AG10803 (cell line): ENCODE measurements around the gene ZDHHC12.
A peak's percentile ranks its signal among the peaks of the same experiment; 100 is the strongest.
"Not testable (repeated sequence)": the region's sequence is repeated elsewhere in the genome, so short reads cannot be mapped to it uniquely, and the experiment has no call there.

ENCODE experiments used
- DNase-seq: peaks from one replicate; pipeline ENCODE4 v3.0.0; 2010; ENCODE audit warnings: low read depth
- H3K4me3 ChIP-seq: 2 replicates; pipeline ENCODE4 v1.5.1; 2011; ENCODE audit warnings: mild to moderate bottlenecking, low read length, control low read depth
- CTCF ChIP-seq: conservative IDR thresholded peaks from 2 replicates; pipeline ENCODE4 v1.5.1; 2011; ENCODE audit warnings: mild to moderate bottlenecking, low read length, control low read depth, inconsistent platforms

Gene ZDHHC12

GRCh38 chr9:128702949-128703615, 20.8 kb downstream of the ZDHHC12 start:
- DNase-seq: no peak
- TF ChIP-seq CTCF: no peak

GRCh38 chr9:128702445-128702948, 21.4 kb downstream of the ZDHHC12 start, which contains the start of gene PKN3:
Gene PKN3, plus strand, starts transcription at chr9:128702503. Its CDS starts 413 bp downstream, at chr9:128702916.
- peak; percentile 69 for DNase-seq
- TF ChIP-seq CTCF: peak; percentile 66
- H3K4me3 ChIP-seq: peak within 1 kb of the TSS; percentile 65

More at GRCh38 chr9:128702949-128703615, 20.8 kb downstream of the ZDHHC12 start:
- peak overlapping the region; percentile 65 for H3K4me3 ChIP-seq

- no peak for TF ChIP-seq CTCF
- no peak for DNase-seq
- no peak overlapping the region for H3K4me3 ChIP-seq
These were observed 22.6 kb downstream of the ZDHHC12 start for GRCh38 chr9:128701227-128701854.

GRCh38 chr9:128699096-128699795, 24.7 kb downstream of the ZDHHC12 start:
- not testable (repeated sequence) for DNase-seq, H3K4me3 ChIP-seq

- TF ChIP-seq CTCF: no peak
- H3K4me3 ChIP-seq: no peak overlapping the region
- no peak for DNase-seq
These were observed 26.8 kb downstream of the ZDHHC12 start for GRCh38 chr9:128696923-128697707.

GRCh38 chr9:128694344-128694743, 29.6 kb downstream of the ZDHHC12 start:
- TF ChIP-seq CTCF: no peak
- H3K4me3 ChIP-seq: no peak overlapping the region
- DNase-seq: no peak

GRCh38 chr9:128693738-128694137, 30.2 kb downstream of the ZDHHC12 start:
- DNase-seq, H3K4me3 ChIP-seq: not testable (repeated sequence)
